ENCODE measurements around the gene CALCB.
A peak's percentile ranks its signal among the peaks of the same experiment; 100 is the strongest.

Gene CALCB

DNA sequence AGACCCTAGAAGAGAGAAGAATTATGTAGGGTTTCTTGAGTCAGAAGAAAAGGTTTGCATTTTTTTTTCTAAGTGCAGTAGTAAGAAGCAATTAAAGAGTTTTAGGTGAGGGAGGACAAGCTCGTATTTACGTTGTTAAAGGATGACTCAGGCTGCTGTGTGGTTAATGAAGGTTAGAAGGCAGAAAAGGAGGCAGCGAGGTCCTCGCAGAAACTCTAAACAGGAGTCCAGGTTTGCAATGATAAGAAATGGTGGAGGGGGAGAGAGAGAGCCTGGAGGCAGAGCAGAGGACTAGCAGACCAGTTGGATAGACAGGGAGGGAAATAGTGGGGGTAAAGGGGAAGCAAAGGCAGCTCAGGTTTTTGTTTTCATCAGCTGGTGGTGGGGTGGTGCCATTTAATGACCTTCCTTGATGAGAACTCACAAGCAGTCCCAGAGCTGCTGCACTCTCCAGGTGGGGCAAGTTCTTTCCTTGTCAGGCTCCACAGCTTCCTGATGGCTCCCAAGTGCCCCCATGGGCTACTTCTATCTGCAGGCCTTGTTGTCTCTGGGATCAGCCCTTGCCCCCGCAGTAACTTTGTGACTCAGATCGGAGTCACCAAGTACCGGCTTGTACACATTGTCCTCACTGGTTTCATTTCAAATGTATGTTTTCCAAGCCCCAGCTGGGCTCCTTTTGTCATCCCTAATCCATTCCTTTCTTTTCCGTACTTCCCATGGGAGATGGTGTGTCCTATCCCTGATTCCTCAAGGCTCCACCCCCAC lies 33.0 kb downstream of the CALCB start:
- Histone ChIP-seq H3K9ac (no peak overlapping the region), H3K27me3 (no peaks in the 10 kb centered on the region), H3K4me2 (peak overlapping the region; percentile 16; the same call in 1 of the 2 replicates), H3K9me3 (peaks cover 19% of the 10 kb centered on the region), H3K27ac (0 out of 2 replicates have a peak overlapping the region, but pooled peaks have one; percentile 38), H3K4me3 (no peak overlapping the region), H3K4me1 (peaks cover 61% of the 10 kb centered on the region), H4K20me1 (no peaks in the 10 kb centered on the region), H3K36me3 (no peaks in the 10 kb centered on the region)
- TF ChIP-seq Cebpa-rat (IDR thresholded peaks at IDR 0.05), result no peak

DNA sequence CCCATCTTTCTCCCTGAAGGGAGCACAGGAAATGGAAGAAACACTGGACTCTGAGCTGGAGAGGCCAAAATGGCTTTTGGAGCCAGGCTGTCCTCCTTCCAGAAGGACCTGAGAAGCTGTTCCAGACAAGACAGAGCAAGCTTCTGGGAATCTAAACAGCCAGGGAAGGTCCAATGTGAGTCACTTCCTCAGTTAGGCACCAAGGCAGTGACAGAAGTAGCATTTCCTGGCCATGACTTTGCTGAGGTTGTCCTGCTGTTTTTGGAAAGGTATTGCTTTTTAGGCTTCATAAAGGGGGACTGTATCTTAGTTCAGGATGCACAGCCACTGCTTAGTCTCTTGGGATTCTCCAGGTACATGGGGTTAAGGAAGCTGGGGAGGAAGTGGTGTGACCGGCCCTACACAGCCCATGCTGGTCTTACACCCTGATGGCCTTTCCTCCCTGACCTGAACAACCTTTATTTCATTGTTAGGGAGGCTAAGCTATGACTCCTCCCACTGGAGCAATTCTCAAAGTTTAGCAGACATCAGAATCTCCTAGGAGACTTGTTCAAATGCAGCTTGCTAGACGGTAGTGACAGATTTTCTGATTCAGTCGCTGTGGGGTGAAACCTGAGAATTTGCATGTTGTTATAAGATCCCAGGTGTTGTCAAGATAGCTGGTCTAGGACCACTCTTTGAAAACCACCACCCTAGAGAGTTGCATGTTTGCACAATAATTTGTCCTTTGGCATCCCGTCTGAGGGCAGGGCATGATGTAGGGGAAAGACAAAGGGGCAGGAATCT lies 34.5 kb downstream of the CALCB start:
- Histone ChIP-seq H3K9ac (no peak overlapping the region), H3K27ac (peak overlapping the region; percentile 38), H3K36me3 (no peaks in the 10 kb centered on the region), H3K4me3 (no peak overlapping the region), H3K9me3 (peaks cover 18% of the 10 kb centered on the region), H3K4me2 (peak overlapping the region; percentile 97), H4K20me1 (no peaks in the 10 kb centered on the region), H3K4me1 (peaks cover 76% of the 10 kb centered on the region), H3K27me3 (no peaks in the 10 kb centered on the region)
- TF ChIP-seq Cebpa-rat (IDR thresholded peaks at IDR 0.05), result no peak

GRCh38 chr11:15108592-15109130 lies 35.3 kb downstream of the CALCB start:
- H3K9me3 ChIP-seq, result peaks cover 12% of the 10 kb centered on the region; the same call in 1 of the 2 replicates
- no peaks in the 10 kb centered on the region for H3K36me3 ChIP-seq
- no peak overlapping the region for H3K9ac ChIP-seq
- TF ChIP-seq Cebpa-rat (IDR thresholded peaks at IDR 0.05), result no peak
- H3K4me1 ChIP-seq, result peaks cover 84% of the 10 kb centered on the region
- peak overlapping the region; percentile 38 for H3K27ac ChIP-seq
- peak overlapping the region; percentile 97 for H3K4me2 ChIP-seq
- no peaks in the 10 kb centered on the region for H4K20me1 ChIP-seq
- H3K27me3 ChIP-seq, result no peaks in the 10 kb centered on the region
- no peak overlapping the region for H3K4me3 ChIP-seq

DNA sequence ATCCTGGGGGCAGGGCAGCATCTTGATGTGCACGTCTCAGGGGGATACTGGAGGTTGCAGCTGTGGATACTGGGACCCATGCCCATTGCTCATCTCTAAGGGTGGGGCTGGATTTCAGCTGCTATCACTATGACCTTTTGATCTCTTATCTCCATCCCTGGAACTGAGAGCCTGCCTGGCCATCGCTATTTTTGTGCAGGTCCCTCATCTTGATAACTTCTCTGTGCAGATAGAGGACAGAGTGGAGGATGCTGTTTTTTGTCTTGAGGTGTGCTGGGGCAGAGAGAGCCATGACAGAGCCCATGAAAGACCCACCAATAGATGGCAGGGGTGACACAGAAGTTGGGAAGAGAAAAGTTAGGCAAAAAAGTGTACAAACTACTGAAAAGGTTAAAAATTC lies 36.2 kb downstream of the CALCB start:
- no peaks in the 10 kb centered on the region for H3K27me3 ChIP-seq
- no peaks in the 10 kb centered on the region for H4K20me1 ChIP-seq
- H3K4me3 ChIP-seq, result no peak overlapping the region
- peak overlapping the region; percentile 97 for H3K4me2 ChIP-seq
- H3K36me3 ChIP-seq, result no peaks in the 10 kb centered on the region
- TF ChIP-seq Cebpa-rat (IDR thresholded peaks at IDR 0.05), result no peak
- H3K9ac ChIP-seq, result no peak overlapping the region
- peaks cover 93% of the 10 kb centered on the region for H3K4me1 ChIP-seq
- peak overlapping the region; percentile 86; the same call in 1 of the 2 replicates for H3K27ac ChIP-seq
- H3K9me3 ChIP-seq, result peaks cover 5% of the 10 kb centered on the region; the same call in 1 of the 2 replicates

DNA sequence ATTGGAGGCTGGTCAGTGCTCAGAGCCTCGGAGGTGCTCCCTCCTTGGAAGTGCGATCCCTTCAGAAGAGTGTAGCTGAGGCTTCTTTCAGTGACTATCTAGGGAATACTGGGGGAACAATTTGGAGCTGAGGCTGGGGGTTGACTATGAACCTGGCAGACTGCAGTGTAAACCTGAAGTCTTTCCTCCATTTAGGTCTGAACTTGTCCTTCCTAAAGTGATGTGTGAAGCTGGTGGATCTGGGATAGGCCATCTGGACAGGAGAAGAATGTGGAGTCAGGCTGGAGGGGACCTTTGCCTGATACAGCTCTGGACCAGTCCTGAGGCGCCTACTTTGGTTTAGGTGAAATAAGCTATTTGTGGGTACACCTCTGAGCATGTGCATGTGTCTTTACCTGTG lies 37.8 kb downstream of the CALCB start:
- H3K36me3 ChIP-seq, result no peaks in the 10 kb centered on the region

DNA sequence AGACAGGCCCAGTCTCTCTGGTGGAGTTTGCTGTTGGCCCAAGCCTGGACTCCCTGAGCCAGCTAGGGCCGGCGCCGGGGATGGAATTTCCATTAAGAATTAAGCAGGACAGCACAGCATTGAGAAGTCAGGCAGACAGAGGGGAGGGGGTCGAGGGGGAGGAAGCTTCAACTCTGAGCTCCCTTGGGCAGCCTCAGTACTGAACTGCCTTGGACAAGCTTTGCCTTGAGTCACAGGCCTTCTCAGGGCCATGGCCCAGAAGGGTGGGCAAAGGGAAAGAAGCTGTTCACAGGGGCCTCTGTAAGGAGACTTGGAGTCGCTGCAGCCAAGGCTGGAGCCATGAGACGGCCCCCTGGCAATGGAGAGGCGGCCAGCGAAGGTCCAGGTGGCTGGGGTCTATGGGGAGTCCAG lies 38.7 kb downstream of the CALCB start:
- peak overlapping the region; percentile 86 for H3K27ac ChIP-seq
- no peak overlapping the region for H3K4me3 ChIP-seq
- peaks cover 94% of the 10 kb centered on the region for H3K4me1 ChIP-seq
- peak overlapping the region; percentile 43; the same call in 1 of the 2 replicates for H3K9ac ChIP-seq
- TF ChIP-seq Cebpa-rat (IDR thresholded peaks at IDR 0.05), result no peak
- peak overlapping the region; percentile 97 for H3K4me2 ChIP-seq
- H3K9me3 ChIP-seq, result no peaks in the 10 kb centered on the region
- no peaks in the 10 kb centered on the region for H4K20me1 ChIP-seq
- no peaks in the 10 kb centered on the region for H3K27me3 ChIP-seq
- no peaks in the 10 kb centered on the region for H3K36me3 ChIP-seq

More for the DNA sequence above, 37.8 kb downstream of the CALCB start:
- peak overlapping the region; percentile 15; the same call in 1 of the 2 replicates for H3K4me3 ChIP-seq
- peak overlapping the region; percentile 97 for H3K4me2 ChIP-seq
- no peaks in the 10 kb centered on the region for H3K27me3 ChIP-seq
- H3K27ac ChIP-seq, result peak overlapping the region; percentile 86
- peak overlapping the region; percentile 11; the same call in 1 of the 2 replicates for H3K9ac ChIP-seq
- no peaks in the 10 kb centered on the region for H4K20me1 ChIP-seq
- peaks cover 99% of the 10 kb centered on the region for H3K4me1 ChIP-seq
- no peak for TF ChIP-seq Cebpa-rat (IDR thresholded peaks at IDR 0.05)
- H3K9me3 ChIP-seq, result no peaks in the 10 kb centered on the region

- no peak overlapping the region for H3K4me3 ChIP-seq
- peak overlapping the region; percentile 86 for H3K27ac ChIP-seq
- no peaks in the 10 kb centered on the region for H3K36me3 ChIP-seq
- peaks cover 94% of the 10 kb centered on the region for H3K4me1 ChIP-seq
- H4K20me1 ChIP-seq, result no peaks in the 10 kb centered on the region
- peak overlapping the region; percentile 59; the same call in 1 of the 2 replicates for H3K9ac ChIP-seq
- H3K9me3 ChIP-seq, result no peaks in the 10 kb centered on the region
- 0 out of 2 replicates have a peak, but pooled peaks have one; percentile 53 for TF ChIP-seq Cebpa-rat (IDR thresholded peaks at IDR 0.05)
- no peaks in the 10 kb centered on the region for H3K27me3 ChIP-seq
- peak overlapping the region; percentile 97 for H3K4me2 ChIP-seq
Measured at GRCh38 chr11:15113381-15113780, 40.0 kb downstream of the CALCB start.

- no peak for TF ChIP-seq Cebpa-rat (IDR thresholded peaks at IDR 0.05)
- H3K9ac ChIP-seq, result peak within 1 kb of the TSS; percentile 66
Measured at GRCh38 chr11:15114501-15115475, 41.4 kb downstream of the CALCB start, which contains the start of gene INSC. Gene INSC (plus strand): TSS chr11:15114923. CDS start chr11:15149175, 34,252 bp downstream.

More at GRCh38 chr11:15114501-15115475, 41.4 kb downstream of the CALCB start, which contains the start of gene INSC:
- Histone ChIP-seq H3K36me3 (no peaks in the 10 kb centered on the region), H3K27me3 (no peaks in the 10 kb centered on the region), H3K9me3 (no peaks in the 10 kb centered on the region), H3K4me3 (peak within 1 kb of the TSS; percentile 62), H4K20me1 (no peaks in the 10 kb centered on the region), H3K4me1 (peaks cover 92% of the 10 kb centered on the region), H3K27ac (peak within 1 kb of the TSS; percentile 86), H3K4me2 (peak within 1 kb of the TSS; percentile 97)
